HG03342 (cell line): ENCODE results near the gene GFRA1.

Experiments
- ATAC-seq: cut with Tn5 transposase; IDR thresholded peaks from one replicate; pipeline ENCODE4 v1.9.1; 2021; ENCODE audit warnings: mild to moderate bottlenecking, moderate library complexity; ENCODE audit not compliant: unreplicated experiment

GFRA1 gene

DNA sequence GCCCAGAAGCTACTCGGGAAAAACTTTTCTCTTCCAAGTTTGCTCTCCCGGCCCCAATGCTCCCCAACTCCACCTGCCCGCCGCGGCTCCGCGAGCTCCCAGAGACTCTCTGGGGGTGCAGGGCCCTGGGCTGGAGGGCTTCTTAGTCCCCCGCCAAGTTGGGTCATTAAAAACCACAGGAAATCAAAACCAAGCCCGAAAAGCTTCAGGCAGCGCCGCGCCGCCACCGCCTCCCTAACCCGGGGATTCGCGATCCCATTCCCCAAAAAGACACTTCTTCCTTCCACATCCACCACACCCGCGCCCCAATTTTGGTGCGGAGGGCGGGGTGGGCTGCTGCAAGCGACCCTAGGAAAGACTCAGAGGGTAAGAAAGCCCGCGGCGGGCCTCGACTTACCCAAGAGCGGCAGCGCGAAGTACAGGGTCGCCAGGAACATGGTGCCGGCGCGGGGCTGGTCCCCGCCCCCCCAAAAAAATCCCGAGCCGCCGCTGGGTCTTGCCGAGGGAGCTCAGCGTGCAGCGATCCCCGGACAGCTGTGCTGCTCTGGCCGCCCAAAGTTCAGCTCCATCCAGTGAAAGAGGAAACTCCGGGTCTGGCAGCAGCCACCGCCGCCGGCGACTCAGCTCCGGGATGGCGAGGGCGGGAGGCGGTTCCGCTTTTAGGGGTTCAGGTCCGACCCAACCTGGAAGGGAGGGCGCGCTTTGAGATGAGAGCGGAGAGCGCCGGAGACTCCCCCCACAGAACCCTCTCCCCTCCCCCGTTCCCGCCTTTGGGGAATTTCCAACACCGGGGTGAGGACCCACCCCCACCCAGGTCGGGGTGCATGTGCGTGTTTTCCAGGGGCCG lies 1.2 kb downstream of the GFRA1 start:
- ATAC-seq, result no peak

DNA sequence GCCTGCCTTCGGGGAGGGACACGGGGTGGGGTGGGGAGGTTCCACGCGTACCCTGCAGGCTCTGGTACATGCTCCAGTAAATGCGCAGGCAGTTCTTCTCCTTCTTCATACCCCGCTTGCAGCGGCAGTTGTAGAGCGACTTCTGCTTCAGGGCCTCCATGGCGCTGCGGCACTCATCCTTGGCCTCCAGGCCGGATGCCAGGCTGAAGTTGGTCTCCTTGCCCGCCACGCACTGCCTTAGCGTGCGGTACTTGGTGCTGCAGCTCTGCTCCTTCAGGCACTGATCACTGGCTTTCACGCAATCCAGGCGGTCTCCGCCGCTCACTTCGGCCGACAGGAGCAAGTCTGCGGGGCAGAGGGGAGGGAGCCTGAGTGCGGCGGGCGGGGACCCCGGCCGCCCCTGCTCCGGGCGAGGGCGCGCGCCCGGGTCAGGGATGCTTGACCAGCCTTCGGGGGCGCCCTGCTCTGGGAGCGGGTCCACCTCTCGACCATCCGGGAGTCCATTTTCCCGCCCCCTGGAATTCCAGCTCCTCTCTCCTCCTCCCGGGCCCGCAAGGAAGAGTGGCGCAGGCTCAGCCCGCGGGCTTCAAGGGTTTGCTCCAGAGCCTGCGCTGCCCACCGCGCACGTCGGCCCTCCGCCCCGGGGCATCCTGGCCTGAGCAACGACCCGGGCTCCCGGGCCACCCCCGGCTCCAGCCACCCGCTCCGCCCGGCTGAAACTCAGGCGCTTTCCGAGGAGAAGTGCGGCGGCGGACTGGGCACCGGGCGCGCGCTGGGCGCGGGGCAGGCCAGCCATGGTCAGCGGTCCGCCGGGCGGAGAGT lies 2.0 kb downstream of the GFRA1 start:
- ATAC-seq, result no peak

- no peak for ATAC-seq
Observed at GRCh38 chr10:116270126-116270770, 2.8 kb downstream of the GFRA1 start.

- no peak for ATAC-seq
Observed at GRCh38 chr10:116269619-116270018, 3.4 kb downstream of the GFRA1 start.

DNA sequence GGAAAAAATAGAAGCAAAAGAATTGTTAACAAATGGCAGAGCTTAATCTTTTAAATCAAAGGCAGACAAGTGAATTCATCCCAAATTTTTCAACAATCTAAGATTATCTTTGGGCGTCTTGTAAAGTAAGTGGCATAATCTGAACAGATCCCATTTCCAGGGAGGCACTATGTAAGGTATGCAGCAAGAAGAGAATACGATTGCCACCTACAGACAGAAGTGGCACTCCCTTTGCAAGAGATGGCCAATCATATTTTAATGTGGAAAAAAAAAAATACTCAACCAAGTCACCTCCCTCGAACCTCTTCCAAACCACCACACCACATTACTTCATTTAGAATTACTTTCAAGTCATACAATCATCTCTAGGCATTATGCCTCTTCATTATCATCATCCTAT lies 4.0 kb downstream of the GFRA1 start:
- no peak for ATAC-seq

DNA sequence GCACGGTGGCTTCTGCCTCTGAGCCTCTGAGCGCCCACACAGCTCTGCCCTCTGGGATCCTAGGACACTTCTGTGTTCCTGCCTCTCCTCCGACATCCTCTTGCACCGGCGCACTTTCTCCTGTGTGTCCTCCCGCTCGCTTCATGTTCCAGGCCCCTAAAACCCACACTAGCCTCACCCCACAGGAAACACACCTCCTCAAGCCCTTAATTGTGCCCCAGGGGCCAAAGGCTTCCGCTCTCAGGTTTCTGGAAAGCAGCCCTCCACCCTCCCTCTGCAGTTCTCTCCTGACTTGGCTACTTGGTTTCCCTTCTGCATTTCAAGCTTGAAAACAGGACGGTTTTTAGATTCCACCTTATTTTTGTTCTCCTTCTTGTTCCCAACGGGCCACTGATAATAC lies 7.3 kb downstream of the GFRA1 start:
- ATAC-seq, result no peak

GRCh38 chr10:116263870-116264655 lies 8.9 kb downstream of the GFRA1 start:
- ATAC-seq, result no peak

DNA sequence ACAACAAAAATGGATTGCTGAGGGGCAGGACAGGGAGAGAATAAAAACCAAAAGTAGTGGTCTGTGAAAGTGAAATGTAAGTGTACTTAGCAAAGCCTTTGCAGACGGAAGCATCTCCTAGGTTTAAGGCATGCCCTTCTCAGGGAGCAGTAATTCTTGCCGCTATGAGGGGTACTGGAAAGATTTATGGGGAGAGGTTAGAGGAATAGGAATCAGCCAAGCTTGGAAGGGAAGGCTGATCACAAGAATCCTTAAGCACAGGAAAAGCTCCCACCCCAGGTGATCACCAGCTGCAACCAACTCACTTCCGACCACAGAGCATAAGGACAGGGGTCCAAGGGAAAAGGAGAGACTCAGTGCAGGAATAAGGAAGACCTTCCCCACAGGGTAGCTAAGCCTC lies 10.3 kb downstream of the GFRA1 start:
- ATAC-seq, result no peak

GRCh38 chr10:116260599-116260998 lies 12.4 kb downstream of the GFRA1 start:
- ATAC-seq, result no peak

DNA sequence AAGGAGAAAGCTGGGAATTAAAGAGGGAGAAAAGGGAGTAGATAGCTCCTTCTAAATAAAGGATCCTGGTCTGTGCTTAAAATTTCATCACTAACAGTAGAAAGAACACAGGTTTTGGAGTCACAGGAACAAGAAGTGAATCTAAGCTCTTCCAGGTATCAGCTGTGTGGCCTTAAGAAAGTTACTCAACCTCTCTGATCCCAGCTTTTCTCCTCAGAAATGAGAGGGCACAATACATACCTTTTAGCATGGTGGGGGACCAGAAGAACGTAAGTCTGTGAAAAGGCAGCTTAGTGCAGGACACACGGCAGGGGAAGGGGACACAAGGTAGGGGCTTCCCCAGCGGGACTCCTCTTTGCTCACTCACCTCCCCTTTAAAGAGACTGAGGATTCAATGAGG lies 13.4 kb downstream of the GFRA1 start:
- ATAC-seq, result no peak

GRCh38 chr10:116257785-116258184 lies 15.2 kb downstream of the GFRA1 start:
- ATAC-seq, result no peak

DNA sequence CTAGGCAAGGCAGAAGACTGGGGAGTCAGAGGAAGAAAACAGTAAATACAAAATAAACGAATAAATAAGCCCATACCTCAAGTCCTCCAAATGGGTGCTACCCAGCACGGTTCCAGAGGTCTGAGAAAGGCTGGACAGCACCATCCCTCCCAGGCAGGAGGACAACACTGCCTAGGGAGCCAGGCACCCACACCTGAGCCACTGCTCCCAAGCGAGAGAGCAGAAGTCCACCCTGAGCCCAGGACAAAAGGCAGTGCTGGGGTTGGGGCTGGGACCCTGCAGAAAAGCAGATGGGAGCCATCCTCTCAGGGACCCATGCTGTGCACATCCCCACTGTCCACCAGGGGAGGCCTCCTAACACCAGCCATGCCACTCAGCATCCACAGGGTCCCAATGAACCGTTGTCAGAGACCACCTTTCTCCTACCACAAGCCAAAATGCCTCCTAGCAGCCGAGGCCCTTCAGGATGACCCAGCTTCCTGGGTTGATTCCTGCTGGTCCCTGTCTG lies 16.2 kb downstream of the GFRA1 start:
- ATAC-seq, result no peak

DNA sequence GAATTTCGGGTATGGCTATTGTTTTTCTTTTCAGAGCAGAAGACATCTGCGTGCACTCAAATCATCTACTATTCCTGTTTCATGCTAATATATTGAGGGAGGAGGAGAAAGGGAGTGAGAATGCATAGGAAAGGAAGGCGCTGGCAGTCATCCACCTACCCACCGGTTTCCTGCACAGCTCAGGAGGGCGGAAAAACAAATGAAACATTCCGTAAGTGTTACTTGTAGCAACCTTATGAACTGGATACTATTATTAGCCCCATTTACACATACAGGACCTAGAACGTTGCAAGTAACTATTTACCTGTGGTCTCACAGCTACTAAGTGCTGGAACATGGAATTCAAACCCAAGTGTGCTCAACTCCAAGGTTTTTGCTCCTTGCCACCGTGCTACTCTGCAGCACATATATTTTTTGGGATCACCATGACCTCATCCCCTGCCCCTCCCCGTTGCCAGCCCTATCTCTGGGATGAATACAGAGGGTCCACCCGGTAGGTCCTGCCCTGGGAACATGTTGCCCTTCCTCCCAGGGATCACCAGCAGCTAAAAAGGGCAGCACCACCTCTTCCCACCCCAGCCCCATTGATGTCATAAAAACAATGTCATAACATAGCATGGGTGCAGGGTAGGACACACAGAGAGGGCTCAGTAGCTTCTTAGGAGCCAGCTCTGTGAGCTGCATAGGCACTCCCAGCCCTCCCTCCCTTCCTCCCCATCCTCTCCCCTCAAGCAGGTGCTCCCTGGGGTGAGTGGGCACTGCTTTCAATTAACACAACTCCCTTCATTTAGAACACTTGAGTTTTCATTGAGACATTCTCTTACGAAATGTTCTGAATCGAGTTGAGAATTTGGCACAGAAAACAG lies 16.9 kb downstream of the GFRA1 start:
- no peak for ATAC-seq

GRCh38 chr10:116254422-116255155 lies 18.4 kb downstream of the GFRA1 start:
- no peak for ATAC-seq

- no peak for ATAC-seq
Observed at GRCh38 chr10:116253716-116254115, 19.3 kb downstream of the GFRA1 start.

DNA sequence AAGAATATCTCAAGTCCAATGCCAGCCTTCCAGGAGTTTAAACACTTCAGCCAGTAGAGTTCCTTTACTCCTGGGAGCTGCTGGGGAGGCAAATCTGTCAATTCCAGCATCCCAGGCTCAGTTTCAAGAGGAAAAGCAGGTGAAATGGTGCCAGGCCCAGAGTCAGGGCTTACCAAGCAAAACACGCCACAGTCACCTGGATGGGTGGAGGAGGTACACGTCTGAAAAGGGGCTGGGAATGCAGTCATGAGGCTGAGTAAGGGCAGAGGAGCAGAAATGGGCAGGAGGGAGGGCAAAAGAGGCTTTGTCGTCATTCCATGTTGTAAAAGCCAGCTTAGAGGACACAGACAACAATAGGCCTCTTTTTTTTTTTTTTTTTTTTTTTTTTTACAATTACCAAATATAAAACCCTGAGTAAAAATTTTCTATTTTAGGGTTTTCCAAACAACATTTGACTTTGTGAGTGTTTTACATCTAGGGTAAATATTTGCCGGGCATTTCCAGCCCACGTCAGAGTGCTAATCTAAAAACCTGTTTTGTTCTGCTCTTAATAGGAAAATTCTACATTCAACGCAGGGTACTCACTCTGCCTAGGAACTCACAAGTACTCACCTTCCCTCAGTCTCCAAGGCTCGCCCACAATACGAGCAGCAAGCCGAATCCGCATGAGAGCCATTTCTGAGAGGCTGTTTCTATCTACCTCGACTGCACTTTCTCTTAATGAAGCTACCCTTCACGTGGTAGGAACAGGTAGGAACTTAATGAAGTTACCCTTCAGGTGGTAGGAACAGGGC lies 21.2 kb downstream of the GFRA1 start:
- no peak for ATAC-seq

GRCh38 chr10:116247691-116248090 lies 25.3 kb downstream of the GFRA1 start:
- ATAC-seq, result no peak

DNA sequence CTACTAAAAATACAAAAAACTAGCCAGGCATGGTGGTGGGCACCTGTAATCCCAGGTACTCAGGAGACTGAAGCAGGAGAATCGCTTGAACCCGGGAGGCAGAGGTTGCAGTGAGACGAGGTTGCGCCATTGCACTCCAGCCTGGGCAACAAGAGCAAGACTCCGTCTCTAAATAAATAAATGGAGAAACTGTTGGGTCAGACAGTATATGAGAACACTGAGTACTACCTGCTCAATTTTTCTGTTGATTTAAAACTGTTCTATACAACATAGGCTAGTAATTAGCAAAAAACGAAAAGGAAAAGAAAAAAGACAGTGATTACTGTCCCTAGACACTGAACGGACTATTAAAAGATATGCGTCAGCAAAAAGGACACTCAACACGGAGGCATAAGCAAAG lies 26.7 kb downstream of the GFRA1 start:
- no peak for ATAC-seq
